DND-41 (cell line): ENCODE results near the gene ATF5.

ENCODE experiments used
- ATAC-seq: fragments of 200-7000 bp; cut with Tn5 transposase; 3 replicates; pipeline ENCODE4 v1.9.1; 2021; ENCODE audit warnings: low read depth; ENCODE audit not compliant: insufficient read depth
- DNase-seq: peaks from one replicate; pipeline ENCODE4 v3.0.0-alpha.2; 2020
- H2AFZ ChIP-seq: 2 replicates; pipeline ENCODE4 v1.6.0; 2012; ENCODE audit warnings: low read depth, low read length
- H3K27ac ChIP-seq: 2 replicates; pipeline ENCODE4 v1.5.1; 2012; ENCODE audit warnings: low read length, inconsistent platforms
- H3K27me3 ChIP-seq: fragments of 200-600 bp; sonication (generic); 2 replicates; pipeline ENCODE4 v1.6.0; 2012; ENCODE audit warnings: low read length, mild to moderate bottlenecking, inconsistent platforms; ENCODE audit not compliant: insufficient read depth, poor library complexity
- H3K36me3 ChIP-seq: 2 replicates; pipeline ENCODE4 v1.5.1; 2012; ENCODE audit warnings: low read length, inconsistent platforms; ENCODE audit not compliant: insufficient read depth
- H3K4me1 ChIP-seq: 2 replicates; pipeline ENCODE4 v1.5.1; 2012; ENCODE audit warnings: mild to moderate bottlenecking, low read length; ENCODE audit not compliant: insufficient read depth
- H3K4me2 ChIP-seq: 2 replicates; pipeline ENCODE4 v1.6.0; 2012; ENCODE audit warnings: mild to moderate bottlenecking, moderate library complexity, low read length, inconsistent platforms; ENCODE audit not compliant: insufficient read depth
- H3K4me3 ChIP-seq, 2 experiments: fragments of 200-600 bp in 1 of 2; shearing (Covaris generic) in 1 of 2; 2 replicates each; pipeline ENCODE4 v1.5.1; 2012 to 2016; ENCODE audit warnings: inconsistent platforms in 2 of 2, low read length in 2 of 2, mild to moderate bottlenecking in 2 of 2, low read depth in 1 of 2, moderate library complexity in 1 of 2
- H3K79me2 ChIP-seq: 2 replicates; pipeline ENCODE4 v1.6.0; 2012; ENCODE audit warnings: low read length, inconsistent platforms; ENCODE audit not compliant: insufficient read depth
- H3K9ac ChIP-seq: 2 replicates; pipeline ENCODE4 v1.6.0; 2012; ENCODE audit warnings: low read depth, mild to moderate bottlenecking, inconsistent platforms, low read length, moderate library complexity
- H3K9me3 ChIP-seq: 2 replicates; pipeline ENCODE4 v1.5.1; 2012; ENCODE audit warnings: low read length, moderate library complexity, mild to moderate bottlenecking, inconsistent platforms; ENCODE audit not compliant: insufficient read depth, severe bottlenecking
- H4K20me1 ChIP-seq: 2 replicates; pipeline ENCODE4 v1.6.0; 2012; ENCODE audit warnings: low read length; ENCODE audit not compliant: insufficient read depth
- CTCF ChIP-seq: IDR thresholded peaks from 2 replicates; pipeline ENCODE4 v1.5.1; 2012; ENCODE audit warnings: borderline replicate concordance, low read length, moderate library complexity, mild to moderate bottlenecking; ENCODE audit not compliant: poor library complexity, severe bottlenecking; ENCODE audit errors: extremely low read depth
- EZH2 ChIP-seq: IDR thresholded peaks from 3 replicates; pipeline ENCODE4 v1.6.1; 2012; ENCODE audit warnings: borderline replicate concordance, low read depth, mild to moderate bottlenecking, moderate library complexity, low read length, inconsistent platforms; ENCODE audit not compliant: severe bottlenecking

Gene ATF5

GRCh38 chr19:49977881-49978280 lies 48.9 kb downstream of the ATF5 start:
- Histone ChIP-seq H3K27me3 (no peaks in the 10 kb centered on the region), H2AFZ (no peak overlapping the region), H3K9me3 (no peaks in the 10 kb centered on the region), H3K36me3 (peaks cover 26% of the 10 kb centered on the region), H3K79me2 (no peaks in the 10 kb centered on the region), H3K4me1 (no peaks in the 10 kb centered on the region), H3K27ac (no peak overlapping the region), H3K4me3 (no peak overlapping the region), H4K20me1 (peaks cover 18% of the 10 kb centered on the region), H3K4me2 (no peak overlapping the region), H3K9ac (no peak overlapping the region)
- ATAC-seq (no peak), DNase-seq (no peak)
- TF ChIP-seq EZH2 (no peak), CTCF (no peak)

- Histone ChIP-seq H3K9me3 (no peaks in the 10 kb centered on the region), H3K4me3 (no peak overlapping the region), H3K9ac (no peak overlapping the region), H2AFZ (no peak overlapping the region), H3K79me2 (no peaks in the 10 kb centered on the region), H3K27ac (no peak overlapping the region), H3K4me1 (no peaks in the 10 kb centered on the region), H3K4me2 (no peak overlapping the region), H3K36me3 (peaks cover 26% of the 10 kb centered on the region), H3K27me3 (no peaks in the 10 kb centered on the region), H4K20me1 (peaks cover 17% of the 10 kb centered on the region)
- no peak for TF ChIP-seq EZH2
- TF ChIP-seq CTCF, result no peak
- DNase-seq (no peak), ATAC-seq (no peak)
Measured at GRCh38 chr19:49978324-49978723, 49.3 kb downstream of the ATF5 start.

- Histone ChIP-seq H3K4me1 (no peaks in the 10 kb centered on the region), H3K79me2 (no peaks in the 10 kb centered on the region), H3K9ac (no peak overlapping the region), H4K20me1 (peaks cover 37% of the 10 kb centered on the region), H3K27ac (no peak overlapping the region), H3K27me3 (no peaks in the 10 kb centered on the region), H3K4me3 (no peak overlapping the region), H2AFZ (no peak overlapping the region), H3K9me3 (no peaks in the 10 kb centered on the region), H3K36me3 (peaks cover 50% of the 10 kb centered on the region), H3K4me2 (no peak overlapping the region)
- DNase-seq (no peak), ATAC-seq (no peak)
- no peak for TF ChIP-seq CTCF
- no peak for TF ChIP-seq EZH2
Measured at GRCh38 chr19:49981603-49982593, 52.9 kb downstream of the ATF5 start.
